HepG2 (cell line): ENCODE data around the gene JPT1. TPM values are rescaled to one million over a fixed set of nuclear protein-coding genes. Genes with fewer than 3 reads are reported as not detected.

Experiments used
- ATAC-seq: fragments of 200-7000 bp; cut with Tn5 transposase; 3 replicates; pipeline ENCODE4 v1.9.1; 2020; ENCODE audit warnings: mild to moderate bottlenecking, moderate library complexity
- BruUV-seq: library from RNA; stranded (reverse); fragments of 400-500 nt; replicated peaks from 2 replicates; lab custom pipeline; 2021; lab: Mats Ljungman, UMichigan
- CTCF ChIA-PET: fragments of 300-600 bp; formaldehyde crosslinking; extraction: SDS; loops from one replicate; lab custom pipeline; 2021; ENCODE audit warnings: low total read pairs, inconsistent platforms, low intra/inter-chr PET ratio; lab: Yijun Ruan, JAX
- POLR2A ChIA-PET: fragments of 350-600 bp; sonication (Branson Sonifier 250); formaldehyde crosslinking; loops from one replicate; lab custom pipeline; 2020; ENCODE audit warnings: antibody characterized with exemption, inconsistent platforms; lab: Yijun Ruan, JAX
- DNase-seq: peaks from one replicate; pipeline ENCODE4 v3.0.0-alpha.2; 2015; ENCODE audit warnings: low spot score
- FAIRE-seq: peaks from 3 replicates; lab custom pipeline; 2011; peaks lifted over from hg19 to GRCh38; lab: Jason Lieb, UNC
- H2AFZ ChIP-seq: one replicate; pipeline ENCODE4 v1.6.1; 2011; ENCODE audit warnings: low read length, inconsistent platforms
- H3K27ac ChIP-seq: fragments of 300-600 bp; 3 replicates; pipeline ENCODE4 v1.8.0; 2011; ENCODE audit warnings: mixed run types, mild to moderate bottlenecking, mixed read lengths, low read length, inconsistent platforms; ENCODE audit not compliant: insufficient read depth; ENCODE audit errors: extremely low read length
- H3K27me3 ChIP-seq, 2 experiments: fragments of 200-600 bp in 1 of 2; 2 replicates in 1 of 2; 3 replicates in 1 of 2; pipeline versions ENCODE4 v1.6.0 to v1.8.0; 2011; ENCODE audit warnings: low read length in 2 of 2, mild to moderate bottlenecking in 2 of 2, moderate library complexity in 2 of 2, inconsistent platforms in 1 of 2; ENCODE audit not compliant: insufficient read depth in 2 of 2, control insufficient read depth in 1 of 2
- H3K36me3 ChIP-seq, 2 experiments: fragments of 200-600 bp in 1 of 2; replicated peaks in 1 of 2; 2 replicates in 1 of 2; 3 replicates in 1 of 2; pipeline versions ENCODE4 v1.5.1 to v1.8.0; 2011; ENCODE audit warnings: low read length in 2 of 2, inconsistent platforms in 1 of 2; ENCODE audit not compliant: insufficient read depth in 2 of 2, control insufficient read depth in 1 of 2
- H3K4me1 ChIP-seq: 2 replicates; pipeline ENCODE4 v1.5.1; 2012; ENCODE audit warnings: low read length, inconsistent platforms; ENCODE audit not compliant: insufficient read depth
- H3K4me2 ChIP-seq: 2 replicates; pipeline ENCODE4 v1.6.0; 2011; ENCODE audit warnings: low read depth, low read length, inconsistent platforms
- H3K4me3 ChIP-seq, 3 experiments: fragments of 200-600 bp in 1 of 3; sonication (generic), shearing (Covaris generic) in 1 of 3; replicated peaks in 1 of 3; 2 replicates each; pipeline ENCODE4 v1.5.1; 2011 to 2016; ENCODE audit warnings: low read length in 3 of 3, inconsistent platforms in 2 of 3, low read depth in 2 of 3, mild to moderate bottlenecking in 2 of 3, control low read depth in 1 of 3, mixed read lengths in 1 of 3; ENCODE audit not compliant: insufficient read depth in 1 of 3
- H3K79me2 ChIP-seq: one replicate; pipeline ENCODE4 v1.6.1; 2011; ENCODE audit warnings: low read length, inconsistent platforms; ENCODE audit not compliant: insufficient read depth
- H3K9ac ChIP-seq: 2 replicates; pipeline ENCODE4 v1.6.0; 2011; ENCODE audit warnings: mild to moderate bottlenecking, low read depth, low read length, inconsistent platforms; ENCODE audit not compliant: insufficient read depth
- H3K9me3 ChIP-seq: 2 replicates; pipeline ENCODE4 v1.5.1; 2012; ENCODE audit warnings: mild to moderate bottlenecking, low read length
- H4K20me1 ChIP-seq: 2 replicates; pipeline ENCODE4 v1.6.0; 2011; ENCODE audit warnings: inconsistent platforms, mild to moderate bottlenecking, low read length, moderate library complexity; ENCODE audit not compliant: insufficient read depth
- AGO1 ChIP-seq: fragments of 200-400 bp; formaldehyde crosslinking; IDR thresholded peaks from 2 replicates; pipeline ENCODE4 v1.6.1; 2017; ENCODE audit warnings: mild to moderate bottlenecking, low read depth, low read length, moderate library complexity; ENCODE audit not compliant: poor library complexity, severe bottlenecking
- CBX1 ChIP-seq: IDR thresholded peaks from one replicate; pipeline ENCODE4 v1.6.1; 2016; ENCODE audit warnings: antibody characterized with exemption, low read depth
- FOXM1 ChIP-seq: sonication (generic); formaldehyde crosslinking; IDR thresholded peaks from 2 replicates; pipeline ENCODE4 v1.5.0; 2020; ENCODE audit warnings: missing genetic modification reagents
- KAT8 ChIP-seq: IDR thresholded peaks from 2 replicates; pipeline ENCODE4 v1.6.1; 2016; ENCODE audit warnings: missing genetic modification reagents, missing compliant biosample characterization
- MEF2D ChIP-seq: sonication (generic); formaldehyde crosslinking; IDR thresholded peaks from 2 replicates; pipeline ENCODE4 v1.5.1; 2020; ENCODE audit warnings: mild to moderate bottlenecking, missing genetic modification reagents
- NCOR1 ChIP-seq: fragments of 200-600 bp; sonication (generic); IDR thresholded peaks from 2 replicates; pipeline ENCODE4 v1.7.0; 2017; ENCODE audit warnings: antibody characterized with exemption, low read length, borderline replicate concordance
- NFYB ChIP-seq: sonication (generic); formaldehyde crosslinking; IDR thresholded peaks from 2 replicates; pipeline ENCODE4 v1.4.0; 2020; ENCODE audit warnings: missing genetic modification reagents
- NRL ChIP-seq: sonication (generic); formaldehyde crosslinking; IDR thresholded peaks from 2 replicates; pipeline ENCODE4 v1.5.0; 2020; ENCODE audit warnings: missing genetic modification reagents, mild to moderate bottlenecking, moderate library complexity, borderline replicate concordance
- RFXAP ChIP-seq: sonication (generic); formaldehyde crosslinking; IDR thresholded peaks from 2 replicates; pipeline ENCODE4 v1.4.0; 2020; ENCODE audit warnings: missing genetic modification reagents, borderline replicate concordance
- TEF ChIP-seq: sonication (generic); formaldehyde crosslinking; IDR thresholded peaks from 2 replicates; pipeline ENCODE4 v1.5.0; 2020; ENCODE audit warnings: missing genetic modification reagents
- TRAFD1 ChIP-seq: sonication (generic); formaldehyde crosslinking; IDR thresholded peaks from 2 replicates; pipeline ENCODE4 v1.5.1; 2020; ENCODE audit warnings: missing genetic modification reagents, mild to moderate bottlenecking, borderline replicate concordance
- ZFY ChIP-seq: sonication (generic); formaldehyde crosslinking; IDR thresholded peaks from 2 replicates; pipeline ENCODE4 v1.4.0; 2020; ENCODE audit warnings: missing genetic modification reagents
- ZKSCAN5 ChIP-seq: sonication (generic); formaldehyde crosslinking; IDR thresholded peaks from 2 replicates; pipeline ENCODE4 v1.5.1; 2020; ENCODE audit warnings: mild to moderate bottlenecking, missing genetic modification reagents
- ZNF143 ChIP-seq: sonication (generic); formaldehyde crosslinking; IDR thresholded peaks from 2 replicates; pipeline ENCODE4 v1.4.0; 2020; ENCODE audit warnings: missing genetic modification reagents
- ZNF296 ChIP-seq: sonication (generic); formaldehyde crosslinking; conservative IDR thresholded peaks from 2 replicates; pipeline ENCODE4 v1.5.0; 2020; ENCODE audit warnings: mild to moderate bottlenecking, missing genetic modification reagents
- ZNF501 ChIP-seq: sonication (generic); formaldehyde crosslinking; IDR thresholded peaks from 2 replicates; pipeline ENCODE4 v1.5.1; 2020; ENCODE audit warnings: mild to moderate bottlenecking, moderate library complexity, missing genetic modification reagents
- ZNF567 ChIP-seq: sonication (generic); formaldehyde crosslinking; IDR thresholded peaks from 2 replicates; pipeline ENCODE4 v1.8.1; 2023; ENCODE audit warnings: mild to moderate bottlenecking, missing genetic modification reagents, borderline replicate concordance
- ZNF841 ChIP-seq: sonication (generic); formaldehyde crosslinking; IDR thresholded peaks from 2 replicates; pipeline ENCODE4 v1.8.1; 2023; ENCODE audit warnings: missing genetic modification reagents, borderline replicate concordance
- ZSCAN29 ChIP-seq: sonication (generic); formaldehyde crosslinking; conservative IDR thresholded peaks from 2 replicates; pipeline ENCODE4 v1.4.0; 2020; ENCODE audit warnings: mild to moderate bottlenecking, missing genetic modification reagents
- WGBS: methylation state at CpG from one replicate; pipeline ENCODE4 v1.1.6; 2017; ENCODE audit warnings: low lambda C conversion rate; 5-methylcytosine and 5-hydroxymethylcytosine counted together
- in situ Hi-C: cut with HindIII; loops from 2 replicates; pipeline ENCODE4 v1.10.0; 2017; ENCODE audit warnings: low pct_unique_long_range_greater_than_20kb; ENCODE audit not compliant: extremely low pct_ligation_motif_present
- intact Hi-C: fragments of 100-400 bp; cut with micrococcal nuclease; formaldehyde crosslinking; loops from one replicate; pipeline ENCODE4 v1.10.0; 2022; ENCODE audit not compliant: unreplicated experiment
- polyA plus RNA-seq, 8 experiments: library from polyadenylated mRNA; depleted of rRNA in 3 of 8; stranded (reverse) in 7 of 8; unstranded in 1 of 8; fragments of >200 nt; fragmentation: Illumina TruSeq in 4 of 8; extraction: Trizol in 4 of 8; gene quantifications; 2 replicates each; pipeline versions ENCODE4 v1.2.1 to v1.2.3, GENCODE V29; 2011 to 2016; ENCODE audit warnings: low read depth in 4 of 8, missing spikeins in 1 of 8, mixed read lengths in 1 of 8; ENCODE audit not compliant: insufficient read depth in 1 of 8
- total RNA-seq, 5 experiments: library from RNA; depleted of rRNA; stranded (reverse); fragments of >200 nt; fragmentation: Illumina TruSeq; extraction: Trizol; gene quantifications; 2 replicates each; pipeline ENCODE4 v1.2.3, GENCODE V29; 2016; ENCODE audit warnings: low read depth in 1 of 5

JPT1 gene
- total and polyA plus RNA-seq, 2 of the 13 experiments (the other 11 are each of a cell fraction or from before 2014, with no cell fraction given), result 43.3 to 256 TPM

- peak; percentile 91 for FAIRE-seq
- peak overlapping the region; percentile 90 for H3K4me2 ChIP-seq
- peak overlapping the region; percentile 8 for H3K27ac ChIP-seq
- peak; percentile 87 for DNase-seq
- H3K79me2 ChIP-seq, result no peaks in the 10 kb centered on the region
- H3K9me3 ChIP-seq, result no peaks in the 10 kb centered on the region
- H3K36me3 ChIP-seq, result no peaks in the 10 kb centered on the region
- intact Hi-C loops, result loop anchor here (2.0 to 5.0 kb wide), 2 partner anchors 39 to 52 kb away; partner anchors contain the start of genes ATP5PD and KCTD2
- ATAC-seq, result peak; percentile 20
- peak overlapping the region; percentile 66 for H3K9ac ChIP-seq
- peaks cover 97% of the 10 kb centered on the region for H3K4me1 ChIP-seq
- in situ Hi-C loops, result no loop called here
- ChIA-PET CTCF (interaction anchor here (2.2 kb wide), 1 partner anchor 20 kb away, joined by 7 read pairs; no protein-coding TSS in a partner anchor), POLR2A (interaction anchor here (1.4 to 3.8 kb wide), 8 partner anchors 8 to 51 kb away, joined by 3 to 20 read pairs (median 14); partner anchors contain the start of gene ARMC7)
- peaks cover 0 to 14% of the 10 kb centered on the region in 2 experiments; a peak in 2 of 5 replicates for H3K27me3 ChIP-seq
- BruUV-seq, result no TSS peak
- no peaks in the 10 kb centered on the region; the same call in 1 of the 2 replicates for H4K20me1 ChIP-seq
- WGBS, result 3% methylated on average over 15 of the region's 15 CpGs
- H3K4me3 ChIP-seq, result peak overlapping the region in 2 of 3 experiments; percentile 68 to 76; a peak in 3 of 6 replicates
- no peak overlapping the region for H2AFZ ChIP-seq
- TF ChIP-seq NRL (CRISPR knock-in tag) (no peak), NCOR1 (peak; percentile 33; the same call in 1 of the 2 replicates), ZKSCAN5 (CRISPR knock-in tag) (no peak), ZSCAN29 (CRISPR knock-in tag) (peak; percentile 59; the same call in 1 of the 2 replicates), AGO1 (no peak), FOXM1 (CRISPR knock-in tag) (no peak), ZNF143 (CRISPR knock-in tag) (peak; percentile 39; the same call in 1 of the 2 replicates), CBX1 (peak; percentile 24), RFXAP (CRISPR knock-in tag) (no peak), MEF2D (CRISPR knock-in tag) (peak; percentile 58; the same call in 1 of the 2 replicates), ZNF841 (CRISPR knock-in tag) (no peak), ZNF567 (CRISPR knock-in tag) (peak; percentile 29; the same call in 1 of the 2 replicates), ZNF296 (CRISPR knock-in tag) (peak; percentile 46; the same call in 1 of the 2 replicates), TEF (CRISPR knock-in tag) (peak; percentile 17; the same call in 1 of the 2 replicates), KAT8 (CRISPR knock-in tag) (peak; percentile 72), NFYB (CRISPR knock-in tag) (no peak), ZNF501 (CRISPR knock-in tag) (no peak), ZFY (CRISPR knock-in tag) (0 out of 2 replicates have a peak, but pooled peaks have one; percentile 34), TRAFD1 (CRISPR knock-in tag) (peak; percentile 40; the same call in 1 of the 2 replicates)
Observed at GRCh38 chr17:75086496-75087181, 67.7 kb downstream of the JPT1 start.
